Activated T-helper 1 cell treated with anti-CD3 and anti-CD28 coated beads, Interleukin-12 subunit alpha, Interleukin-12 subunit beta, Interleukin-2, Interleukin-4 antibody, amounts not matched to agents 30 ng/mL and 10 ng/mL and 1 ng/mL, durations not matched to agents 14 hours and 24 hours and 36 hours (primary cell): Measurements from ENCODE around the gene GNAT1. TPM values are rescaled to one million over a fixed set of nuclear protein-coding genes. Genes with fewer than 3 reads are reported as not detected.

ENCODE experiments used
- DNase-seq: peaks from one replicate; pipeline ENCODE4 v3.0.0; 2021; ENCODE audit warnings: low spot score
- H3K27ac Mint-ChIP-seq: one replicate; pipeline ENCODE4 v1.8.0; 2021; ENCODE audit warnings: mild to moderate bottlenecking, mixed read lengths
- H3K27me3 Mint-ChIP-seq: one replicate; pipeline ENCODE4 v1.8.0; 2022; ENCODE audit warnings: mild to moderate bottlenecking, moderate library complexity, mixed read lengths; ENCODE audit not compliant: insufficient read depth
- H3K36me3 Mint-ChIP-seq: one replicate; pipeline ENCODE4 v1.8.0; 2021; ENCODE audit warnings: low read depth, mixed read lengths
- H3K4me1 Mint-ChIP-seq: one replicate; pipeline ENCODE4 v1.8.0; 2021; ENCODE audit warnings: low read depth, mixed read lengths
- H3K4me3 Mint-ChIP-seq: one replicate; pipeline ENCODE4 v1.8.0; 2021; ENCODE audit warnings: mild to moderate bottlenecking, moderate library complexity, mixed read lengths
- H3K9me3 Mint-ChIP-seq: one replicate; pipeline ENCODE4 v1.8.0; 2021; ENCODE audit warnings: mixed read lengths
- intact Hi-C: fragments of 100-400 bp; cut with micrococcal nuclease; formaldehyde crosslinking; loops from one replicate; pipeline ENCODE4 v1.15.1; 2024
- total RNA-seq: library from RNA; stranded (reverse); gene quantifications from 2 replicates; pipeline ENCODE4 v1.2.3, GENCODE V29; 2022

The GNAT1 gene
- total RNA-seq, 1 donor from 2014 or later: not detected

GRCh38 chr3:50213373-50213772 is 22.0 kb downstream of the GNAT1 start:
- Mint-ChIP-seq H3K27me3 (peaks cover 14% of the 10 kb centered on the region), H3K4me1 (peaks cover 4% of the 10 kb centered on the region), H3K27ac (no peak overlapping the region), H3K36me3 (no peaks in the 10 kb centered on the region), H3K4me3 (no peak overlapping the region), H3K9me3 (no peaks in the 10 kb centered on the region)
- intact Hi-C loops: no loop called here
- no peak for DNase-seq

GRCh38 chr3:50214824-50215223 is 23.4 kb downstream of the GNAT1 start:
- Mint-ChIP-seq H3K4me1 (peaks cover 4% of the 10 kb centered on the region), H3K27ac (no peak overlapping the region), H3K36me3 (no peaks in the 10 kb centered on the region), H3K4me3 (no peak overlapping the region), H3K27me3 (peaks cover 7% of the 10 kb centered on the region), H3K9me3 (no peaks in the 10 kb centered on the region)
- intact Hi-C loops: no loop called here
- DNase-seq: no peak

GRCh38 chr3:50215529-50215928 is 24.1 kb downstream of the GNAT1 start:
- H3K4me3 Mint-ChIP-seq: no peak overlapping the region
- no peak for DNase-seq
- H3K27me3 Mint-ChIP-seq: peaks cover 5% of the 10 kb centered on the region
- peaks cover 4% of the 10 kb centered on the region for H3K4me1 Mint-ChIP-seq
- intact Hi-C loops: no loop called here
- H3K36me3 Mint-ChIP-seq: no peaks in the 10 kb centered on the region
- H3K9me3 Mint-ChIP-seq: no peaks in the 10 kb centered on the region
- H3K27ac Mint-ChIP-seq: no peak overlapping the region

DNA sequence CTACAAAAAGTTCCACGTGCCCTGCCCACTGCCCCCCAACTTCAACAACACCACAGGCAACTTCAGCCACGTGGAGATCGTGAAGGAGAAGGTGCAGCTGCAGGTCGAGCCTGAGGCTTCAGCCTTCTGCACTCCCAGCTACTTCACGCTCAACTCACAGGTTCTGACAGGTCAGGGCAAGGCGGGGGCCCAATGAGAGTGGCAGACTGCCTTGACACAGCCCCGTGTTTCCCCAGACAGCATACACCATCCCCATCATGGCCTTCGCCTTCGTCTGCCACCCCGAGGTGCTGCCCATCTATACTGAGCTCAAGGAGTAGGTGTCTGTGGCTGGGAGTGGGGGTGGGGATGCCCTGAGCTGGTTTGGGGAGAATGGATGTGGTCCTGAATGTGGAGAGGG is 26.3 kb downstream of the GNAT1 start:
- H3K4me3 Mint-ChIP-seq: no peak overlapping the region
- peaks cover 5% of the 10 kb centered on the region for H3K27me3 Mint-ChIP-seq
- no peaks in the 10 kb centered on the region for H3K4me1 Mint-ChIP-seq
- no peak overlapping the region for H3K27ac Mint-ChIP-seq
- intact Hi-C loops: no loop called here
- H3K9me3 Mint-ChIP-seq: no peaks in the 10 kb centered on the region
- no peaks in the 10 kb centered on the region for H3K36me3 Mint-ChIP-seq
- DNase-seq: no peak

GRCh38 chr3:50218448-50218847 is 27.0 kb downstream of the GNAT1 start:
- DNase-seq: no peak
- H3K4me1 Mint-ChIP-seq: no peaks in the 10 kb centered on the region
- no peak overlapping the region for H3K27ac Mint-ChIP-seq
- H3K36me3 Mint-ChIP-seq: no peaks in the 10 kb centered on the region
- intact Hi-C loops: no loop called here
- no peak overlapping the region for H3K4me3 Mint-ChIP-seq
- peaks cover 8% of the 10 kb centered on the region for H3K27me3 Mint-ChIP-seq
- H3K9me3 Mint-ChIP-seq: no peaks in the 10 kb centered on the region

- Mint-ChIP-seq H3K4me3 (no peak overlapping the region), H3K4me1 (no peaks in the 10 kb centered on the region), H3K27ac (no peak overlapping the region), H3K9me3 (no peaks in the 10 kb centered on the region), H3K36me3 (no peaks in the 10 kb centered on the region), H3K27me3 (peaks cover 12% of the 10 kb centered on the region)
- intact Hi-C loops: no loop called here
- DNase-seq: no peak
Measured at GRCh38 chr3:50219285-50219684, 27.9 kb downstream of the GNAT1 start.

- intact Hi-C loops: no loop called here
- Mint-ChIP-seq H3K36me3 (no peaks in the 10 kb centered on the region), H3K27me3 (peaks cover 15% of the 10 kb centered on the region), H3K4me1 (no peaks in the 10 kb centered on the region), H3K9me3 (no peaks in the 10 kb centered on the region), H3K27ac (no peak overlapping the region), H3K4me3 (no peak overlapping the region)
- no peak for DNase-seq
Measured at GRCh38 chr3:50220109-50220508, 28.7 kb downstream of the GNAT1 start.

DNA sequence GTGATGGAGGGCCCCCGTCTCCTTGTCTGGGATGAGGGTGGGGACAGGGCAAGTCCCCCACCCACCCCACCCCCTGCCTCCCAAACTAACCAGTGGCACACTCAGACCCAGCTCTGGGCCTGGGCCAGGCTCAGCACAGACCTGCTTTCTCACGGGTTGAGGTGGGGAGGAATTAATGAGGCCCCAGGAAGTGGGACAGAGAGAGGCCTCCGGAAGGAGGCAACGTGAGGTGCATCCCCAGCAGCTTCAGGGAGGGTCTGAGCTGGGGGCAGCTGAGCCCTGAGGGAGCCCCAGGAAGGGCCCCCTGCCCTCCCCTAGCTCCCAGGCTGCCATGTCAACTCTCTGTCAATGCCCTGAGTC is 29.6 kb downstream of the GNAT1 start:
- Mint-ChIP-seq H3K36me3 (no peaks in the 10 kb centered on the region), H3K27ac (no peak overlapping the region), H3K4me3 (no peak overlapping the region), H3K4me1 (peaks cover 8% of the 10 kb centered on the region), H3K9me3 (no peaks in the 10 kb centered on the region), H3K27me3 (peaks cover 15% of the 10 kb centered on the region)
- intact Hi-C loops: no loop called here
- no peak for DNase-seq

DNA sequence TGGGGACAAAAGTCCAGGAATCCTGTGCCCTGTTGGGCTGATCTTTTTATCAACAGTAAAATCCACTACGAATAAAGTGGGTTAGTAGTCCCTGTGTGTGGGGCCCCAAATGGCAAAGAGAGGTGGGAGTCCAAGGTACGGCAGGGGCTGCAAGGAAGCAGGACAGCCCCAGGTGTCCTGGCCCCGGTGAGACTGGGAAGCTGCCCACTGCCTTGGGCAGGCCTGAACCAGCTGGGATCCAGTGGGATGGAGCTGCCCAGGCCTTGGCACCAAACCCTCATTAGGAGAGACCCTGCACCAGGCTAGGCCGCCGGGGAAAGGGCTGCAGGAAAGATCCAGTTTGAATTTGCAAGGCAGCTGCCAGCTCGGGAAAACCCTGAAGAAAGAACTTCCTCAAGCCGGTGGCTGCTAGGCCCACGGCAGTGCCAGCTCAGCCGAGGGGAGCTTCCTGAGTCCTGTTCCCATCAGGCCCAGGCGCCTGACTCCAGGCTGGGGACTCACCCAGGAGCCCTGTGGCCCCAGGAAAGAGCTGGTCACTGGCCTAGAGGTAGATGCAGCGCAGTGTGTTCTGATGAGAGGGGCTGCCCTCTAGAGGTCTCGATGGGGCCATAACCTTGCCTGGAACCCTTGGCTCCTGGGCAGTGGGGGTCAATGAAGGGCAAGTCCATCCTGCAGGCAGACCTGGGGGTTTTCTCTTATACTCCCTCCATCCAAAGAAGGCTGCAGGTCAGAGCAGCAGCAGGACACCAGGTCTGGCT is 30.2 kb downstream of the GNAT1 start:
- no peak for DNase-seq
- peaks cover 15% of the 10 kb centered on the region for H3K27me3 Mint-ChIP-seq
- H3K4me1 Mint-ChIP-seq: peaks cover 12% of the 10 kb centered on the region
- H3K36me3 Mint-ChIP-seq: no peaks in the 10 kb centered on the region
- no peak overlapping the region for H3K27ac Mint-ChIP-seq
- H3K9me3 Mint-ChIP-seq: no peaks in the 10 kb centered on the region
- intact Hi-C loops: no loop called here
- no peak overlapping the region for H3K4me3 Mint-ChIP-seq

GRCh38 chr3:50222169-50222528 is 30.7 kb downstream of the GNAT1 start:
- H3K9me3 Mint-ChIP-seq: no peaks in the 10 kb centered on the region
- no peak for DNase-seq
- no peaks in the 10 kb centered on the region for H3K36me3 Mint-ChIP-seq
- intact Hi-C loops: no loop called here
- no peak overlapping the region for H3K4me3 Mint-ChIP-seq
- H3K27ac Mint-ChIP-seq: no peak overlapping the region
- peaks cover 12% of the 10 kb centered on the region for H3K4me1 Mint-ChIP-seq
- H3K27me3 Mint-ChIP-seq: peaks cover 15% of the 10 kb centered on the region

GRCh38 chr3:50224639-50225038 is 33.2 kb downstream of the GNAT1 start:
- Mint-ChIP-seq H3K27me3 (peaks cover 13% of the 10 kb centered on the region), H3K9me3 (no peaks in the 10 kb centered on the region), H3K4me3 (peak overlapping the region; percentile 69), H3K4me1 (peaks cover 31% of the 10 kb centered on the region), H3K27ac (peak overlapping the region; percentile 75), H3K36me3 (no peaks in the 10 kb centered on the region)
- intact Hi-C loops: no loop called here
- DNase-seq: no peak

DNA sequence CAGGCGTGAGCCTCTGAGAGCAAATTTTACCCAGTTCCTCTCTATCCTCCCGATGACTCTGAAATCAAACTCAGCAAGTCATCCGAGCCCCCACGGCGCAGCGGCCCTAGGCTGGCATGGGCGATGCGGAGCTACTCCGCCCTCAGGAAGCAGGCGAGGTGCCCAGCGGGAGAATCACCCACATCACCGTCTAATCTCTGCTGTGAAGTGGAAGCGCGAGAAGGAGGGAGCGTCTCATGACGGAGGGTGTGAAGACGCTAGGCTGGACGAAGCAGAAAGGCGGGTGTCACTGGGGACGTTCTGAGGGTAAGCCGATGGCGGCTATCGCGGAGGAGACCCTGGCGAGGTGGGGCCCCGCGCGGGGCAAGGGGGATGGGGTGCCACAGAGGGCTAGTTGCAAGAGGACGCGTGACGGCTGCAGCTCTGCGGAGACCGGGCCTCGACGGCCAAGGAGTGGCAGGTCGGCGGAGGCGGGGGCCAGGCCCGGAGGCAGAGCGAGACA is 35.5 kb downstream of the GNAT1 start:
- peak overlapping the region; percentile 89 for H3K27ac Mint-ChIP-seq
- peaks cover 13% of the 10 kb centered on the region for H3K27me3 Mint-ChIP-seq
- H3K9me3 Mint-ChIP-seq: no peaks in the 10 kb centered on the region
- H3K36me3 Mint-ChIP-seq: no peaks in the 10 kb centered on the region
- intact Hi-C loops: loop anchor here (1.0 kb wide), 8 partner anchors 8 to 106 kb away; partner anchors contain the start of genes HYAL3, IFRD2 and NAA80
- peaks cover 34% of the 10 kb centered on the region for H3K4me1 Mint-ChIP-seq
- peak overlapping the region; percentile 90 for H3K4me3 Mint-ChIP-seq
- no peak for DNase-seq

DNA sequence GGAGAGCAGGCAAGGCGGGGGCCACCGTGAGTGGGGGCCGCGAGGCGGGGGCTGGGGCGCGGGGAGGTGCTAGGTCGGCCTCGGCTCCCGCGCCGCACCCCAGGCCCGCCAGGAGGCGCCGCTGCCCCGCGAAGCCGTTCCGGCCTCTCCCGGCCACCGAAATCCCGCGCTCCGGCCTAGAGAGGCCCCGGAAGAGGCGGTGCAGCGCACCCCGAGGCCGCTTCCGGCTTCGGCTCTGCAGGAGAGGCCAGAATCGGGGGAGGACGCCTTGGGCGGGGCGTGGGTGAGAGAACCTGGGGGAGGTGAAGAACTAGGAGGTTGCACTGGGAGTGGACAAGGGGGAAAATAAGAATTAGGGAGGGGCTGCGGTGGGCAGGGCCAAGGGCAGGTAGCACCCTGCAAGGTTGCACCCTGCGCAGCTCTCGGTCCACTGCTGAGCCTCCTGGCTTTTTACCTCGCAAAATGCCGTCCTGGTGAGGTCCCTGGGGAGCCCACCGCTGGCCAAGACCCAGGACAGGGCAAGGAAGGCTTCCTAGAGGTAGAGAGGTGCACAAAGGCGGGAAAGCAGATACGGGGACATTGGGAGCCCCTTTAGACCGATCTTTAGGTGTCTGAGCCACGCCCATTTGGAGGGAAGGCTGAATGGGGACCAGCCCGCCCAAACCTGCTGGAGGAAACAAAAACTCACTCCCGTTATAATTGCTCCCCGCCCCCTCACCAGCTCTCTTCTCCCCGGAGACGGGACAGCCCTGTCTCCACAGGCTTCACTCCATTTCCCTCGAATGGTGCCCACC is 36.2 kb downstream of the GNAT1 start:
- DNase-seq: peak; percentile 91
- Mint-ChIP-seq H3K27ac (peak overlapping the region; percentile 90), H3K4me3 (peak overlapping the region; percentile 90), H3K27me3 (peaks cover 13% of the 10 kb centered on the region), H3K4me1 (peaks cover 34% of the 10 kb centered on the region), H3K36me3 (no peaks in the 10 kb centered on the region), H3K9me3 (no peaks in the 10 kb centered on the region)
- intact Hi-C loops: loop anchor here (1.0 kb wide), 6 partner anchors 8 to 72 kb away; partner anchors contain the start of genes HYAL3, IFRD2 and NAA80
